K562 (cell line): Measurements from ENCODE around the gene TMEM181. TPM values are rescaled to one million over a fixed set of nuclear protein-coding genes. Genes with fewer than 3 reads are reported as not detected.

Experiments used
- ATAC-seq: fragments of 200-7000 bp; cut with Tn5 transposase; 3 replicates; pipeline ENCODE4 v1.9.1; 2020; ENCODE audit warnings: moderate library complexity
- BruUV-seq: library from RNA; stranded (reverse); fragments of 400-500 nt; replicated peaks from 2 replicates; lab custom pipeline; 2021; lab: Mats Ljungman, UMichigan
- CTCF ChIA-PET: fragments of 300-600 bp; formaldehyde crosslinking; extraction: SDS; loops from one replicate; lab custom pipeline; 2021; ENCODE audit warnings: low intra/inter-chr PET ratio; lab: Yijun Ruan, JAX
- POLR2A ChIA-PET: fragments of 300-600, 350-650 bp; sonication (Branson Sonifier 250); formaldehyde crosslinking; extraction: SDS; loops from one replicate; lab custom pipeline; 2021; ENCODE audit warnings: antibody characterized with exemption, inconsistent platforms; lab: Yijun Ruan, JAX
- DNase-seq, 4 experiments: peaks; one replicate each; pipeline versions ENCODE4 v3.0.0 to v3.0.0-alpha.2; 2011 to 2018; ENCODE audit warnings: low spot score in 3 of 4, mixed read lengths in 3 of 4; ENCODE audit errors: extremely low read depth in 1 of 4
- FAIRE-seq: peaks from 2 replicates; lab custom pipeline; 2011; peaks lifted over from hg19 to GRCh38; lab: Jason Lieb, UNC
- H2AFZ ChIP-seq: 2 replicates; pipeline ENCODE4 v1.6.0; 2011; ENCODE audit warnings: low read depth, low read length, control low read depth, inconsistent platforms
- H3K27ac ChIP-seq: fragments of 200-600 bp; 3 replicates; pipeline ENCODE4 v1.8.0; 2011; ENCODE audit warnings: low read depth, mild to moderate bottlenecking, control low read depth, inconsistent platforms, low read length, moderate library complexity, mixed read lengths; ENCODE audit errors: extremely low read depth
- H3K27me3 ChIP-seq, 2 experiments: fragments of 300-600 bp in 1 of 2; 2 replicates in 1 of 2; 3 replicates in 1 of 2; pipeline versions ENCODE4 v1.6.0 to v1.8.0; 2011; ENCODE audit warnings: inconsistent platforms in 2 of 2, low read length in 2 of 2, mild to moderate bottlenecking in 1 of 2, mixed read lengths in 1 of 2, moderate library complexity in 1 of 2; ENCODE audit not compliant: control insufficient read depth in 2 of 2, insufficient read depth in 2 of 2
- H3K36me3 ChIP-seq: fragments of 300-600 bp; 3 replicates; pipeline ENCODE4 v1.8.0; 2011; ENCODE audit warnings: mild to moderate bottlenecking, low read length, inconsistent platforms; ENCODE audit not compliant: control insufficient read depth, insufficient read depth
- H3K4me1 ChIP-seq, 2 experiments: fragments of 200-600 bp in 1 of 2; replicated peaks in 1 of 2; 2 replicates in 1 of 2; 3 replicates in 1 of 2; pipeline versions ENCODE4 v1.5.1 to v1.8.0; 2011; ENCODE audit warnings: inconsistent platforms in 2 of 2, low read length in 2 of 2, mild to moderate bottlenecking in 1 of 2, mixed read lengths in 1 of 2, moderate library complexity in 1 of 2; ENCODE audit not compliant: control insufficient read depth in 2 of 2, insufficient read depth in 2 of 2
- H3K4me2 ChIP-seq: 2 replicates; pipeline ENCODE4 v1.6.1; 2011; ENCODE audit warnings: low read length, control low read depth, inconsistent platforms, mixed read lengths; ENCODE audit not compliant: insufficient read depth
- H3K4me3 ChIP-seq: fragments of 200-600 bp; sonication (generic), shearing (Covaris generic); 2 replicates; pipeline ENCODE4 v1.5.1; 2016; ENCODE audit warnings: control low read depth, inconsistent platforms
- H3K79me2 ChIP-seq: fragments of 200-600 bp; 3 replicates; pipeline ENCODE4 v1.8.0; 2011; ENCODE audit warnings: low read length, inconsistent platforms; ENCODE audit not compliant: control insufficient read depth, insufficient read depth
- H3K9ac ChIP-seq, 2 experiments: 2 replicates each; pipeline versions ENCODE4 v1.6.0 to v1.6.1; 2011; ENCODE audit warnings: low read depth in 2 of 2, low read length in 2 of 2, control low read depth in 1 of 2, inconsistent platforms in 1 of 2, mild to moderate bottlenecking in 1 of 2, mixed read lengths in 1 of 2; ENCODE audit not compliant: insufficient read depth in 1 of 2
- H3K9me1 ChIP-seq: one replicate; pipeline ENCODE4 v1.6.0; 2011; ENCODE audit warnings: inconsistent platforms, mild to moderate bottlenecking, low read length, moderate library complexity; ENCODE audit not compliant: control insufficient read depth, insufficient read depth
- H3K9me3 ChIP-seq: replicated peaks from 2 replicates; pipeline ENCODE4 v1.5.1; 2011; ENCODE audit warnings: low read depth, low read length, inconsistent platforms; ENCODE audit not compliant: control insufficient read depth, insufficient read depth
- H4K20me1 ChIP-seq: replicated peaks from 2 replicates; pipeline ENCODE4 v1.6.1; 2011; ENCODE audit warnings: low read length, inconsistent platforms, mixed read lengths; ENCODE audit not compliant: control insufficient read depth, insufficient read depth
- BRF1 ChIP-seq: IDR thresholded peaks from 3 replicates; pipeline ENCODE4 v1.6.1; 2011; ENCODE audit warnings: borderline replicate concordance, mild to moderate bottlenecking; ENCODE audit not compliant: insufficient read length; ENCODE audit errors: extremely low read depth
- HDAC1 ChIP-seq, 2 experiments: fragments of 450-650 bp; IDR thresholded peaks; 2 replicates each; pipeline ENCODE4 v1.6.1; 2016 to 2017; ENCODE audit warnings: inconsistent platforms in 1 of 2, mild to moderate bottlenecking in 1 of 2, moderate library complexity in 1 of 2
- HMGN3 ChIP-seq: IDR thresholded peaks from 2 replicates; pipeline ENCODE4 v1.6.1; 2011; ENCODE audit warnings: borderline replicate concordance, low read depth, mild to moderate bottlenecking, mixed read lengths, low read length; ENCODE audit not compliant: insufficient read length; ENCODE audit errors: extremely low read depth
- NR1H2 ChIP-seq: sonication (generic); formaldehyde crosslinking; IDR thresholded peaks from 2 replicates; pipeline ENCODE4 v1.4.0; 2020; ENCODE audit warnings: mild to moderate bottlenecking, missing genetic modification reagents
- RHOXF2B ChIP-seq: fragments of 250-450 bp; sonication (Bioruptor Pico); conservative IDR thresholded peaks from 2 replicates; pipeline ENCODE4 v1.5.1; 2021
- SMARCE1 ChIP-seq: fragments of 450-650 bp; IDR thresholded peaks from 2 replicates; pipeline ENCODE4 v1.7.1; 2016; ENCODE audit warnings: mild to moderate bottlenecking
- ZBTB12 ChIP-seq: fragments of 250-450 bp; sonication (Bioruptor Pico); IDR thresholded peaks from 2 replicates; pipeline ENCODE4 v1.4.0; 2020
- ZBTB40 ChIP-seq, 2 experiments: fragments of 450-650 bp in 1 of 2; sonication (generic) in 1 of 2; formaldehyde crosslinking in 1 of 2; IDR thresholded peaks; 2 replicates each; pipeline versions ENCODE4 v1.7.1 to v1.9.0; 2016 to 2022; ENCODE audit warnings: inconsistent platforms in 1 of 2, mild to moderate bottlenecking in 1 of 2, missing genetic modification reagents in 1 of 2
- ZZZ3 ChIP-seq: fragments of 450-650 bp; IDR thresholded peaks from 2 replicates; pipeline ENCODE4 v1.6.1; 2016; ENCODE audit warnings: antibody characterized with exemption, mild to moderate bottlenecking, moderate library complexity
- WGBS: fragments of 100-300 bp; shearing (Covaris generic); methylation state at CpG from one replicate; pipeline ENCODE4 v1.1.6; 2016; ENCODE audit warnings: low coverage, mixed read lengths; ENCODE audit not compliant: insufficient coverage; ENCODE audit errors: missing lambda C conversion rate; 5-methylcytosine and 5-hydroxymethylcytosine counted together
- in situ Hi-C: fragments of 300-500 bp; cut with MboI; formaldehyde crosslinking; loops from 4 replicates; pipeline ENCODE4 v1.15.0; 2018; ENCODE audit warnings: inconsistent platforms, mixed read lengths
- intact Hi-C: fragments of 100-400 bp; cut with micrococcal nuclease; formaldehyde crosslinking; loops from 2 replicates; pipeline ENCODE4 v1.14.2; 2022
- polyA plus RNA-seq, 8 experiments: library from polyadenylated mRNA; depleted of rRNA in 4 of 8; stranded (reverse) in 5 of 8; unstranded in 3 of 8; fragments of >200 nt; fragmentation: Nextera tagmentation in 2 of 8; fragmentation: Illumina TruSeq in 1 of 8; extraction: Ambion mirVana in 2 of 8; extraction: Trizol in 1 of 8; gene quantifications; 2 replicates each; pipeline versions ENCODE4 v1.2.1 to v1.2.3, GENCODE V29; 2011 to 2014; ENCODE audit warnings: inconsistent platforms in 1 of 8, missing spikeins in 1 of 8
- total RNA-seq, 7 experiments: library from RNA; depleted of rRNA in 6 of 7; stranded (reverse); fragments of >200 nt in 6 of 7; fragmentation: Illumina TruSeq in 2 of 7; extraction: Trizol in 2 of 7; gene quantifications; 2 replicates each; pipeline versions ENCODE4 v1.2.1 to v1.2.3, GENCODE V29; 2011 to 2021; ENCODE audit warnings: low replicate concordance in 1 of 7

Gene TMEM181
- total and polyA plus RNA-seq, 9 of the 15 experiments (the other 6 are each of a cell fraction or from before 2014, with no cell fraction given), result 5.6 to 27.2 (median 19.9) TPM

- Histone ChIP-seq H3K9ac (no peak overlapping the region), H3K36me3 (peaks cover 90% of the 10 kb centered on the region), H3K27me3 (no peaks in the 10 kb centered on the region), H3K9me1 (no peaks in the 10 kb centered on the region), H3K27ac (no peak overlapping the region), H3K79me2 (peaks cover 4% of the 10 kb centered on the region; the same call in 1 of the 3 replicates)
- CTCF ChIA-PET, result interaction anchor here (2.1 kb wide), 1 partner anchor 383 kb away, joined by 7 read pairs; no protein-coding TSS in a partner anchor
- TF ChIP-seq HDAC1 (IDR thresholded peaks at IDR 0.05), result no peak
- TF ChIP-seq NR1H2 (CRISPR knock-in tag), result no peak
- TF ChIP-seq ZBTB40 (IDR thresholded peaks at IDR 0.05), result no peak
- TF ChIP-seq ZBTB40 (CRISPR knock-in tag; IDR thresholded peaks at IDR 0.05), result no peak
- TF ChIP-seq ZBTB12, result no peak
- no peak for TF ChIP-seq BRF1
- TF ChIP-seq HMGN3, result no peak
- TF ChIP-seq ZZZ3, result no peak
- TF ChIP-seq SMARCE1, result no peak
- no peak for TF ChIP-seq RHOXF2B
- TF ChIP-seq, all 486 proteins: peak for 0
- no peak overlapping the region for H3K4me3 ChIP-seq
- intact Hi-C loops, result no loop called here
- FAIRE-seq (no peak), ATAC-seq (no peak), DNase-seq (no peak)
- POLR2A ChIA-PET, result interaction anchor here (1.0 kb wide), 1 partner anchor 383 kb away, joined by 3 read pairs; no protein-coding TSS in a partner anchor
- H3K4me1 ChIP-seq, result peaks cover 0 to 8% of the 10 kb centered on the region in 2 experiments; a peak in 1 of 5 replicates
- in situ Hi-C loops, result no loop called here
- no peaks in the 10 kb centered on the region for H3K9me3 ChIP-seq
- 95% methylated on average over 6 of the region's 6 CpGs for WGBS
- no peak overlapping the region for H2AFZ ChIP-seq
- H3K4me2 ChIP-seq, result no peak overlapping the region
- BruUV-seq, result no TSS peak
- no peaks in the 10 kb centered on the region for H4K20me1 ChIP-seq
Observed at GRCh38 chr6:158604048-158604406, 44.1 kb downstream of the TMEM181 start.
